OCI-LY7 (cell line): ENCODE data around the gene PROKR2. TPM values are rescaled to one million over a fixed set of nuclear protein-coding genes. Genes with fewer than 3 reads are reported as not detected.

Source experiments
- BruUV-seq: library from RNA; stranded (reverse); fragments of 400-500 nt; replicated peaks from 2 replicates; lab custom pipeline; 2021; lab: Mats Ljungman, UMichigan
- CTCF ChIA-PET: fragments of 300-600 bp; sonication (Branson Sonifier 250); formaldehyde crosslinking; loops from one replicate; lab custom pipeline; 2022; ENCODE audit warnings: antibody characterized with exemption; ENCODE audit not compliant: unreplicated experiment; lab: Charles Lee
- POLR2A ChIA-PET: fragments of 300-600 bp; sonication (Branson Sonifier 250); formaldehyde crosslinking; loops from one replicate; lab custom pipeline; 2022; ENCODE audit warnings: antibody characterized with exemption; lab: Charles Lee
- DNase-seq: peaks from one replicate; pipeline ENCODE4 v3.0.0-alpha.2; 2015; ENCODE audit warnings: low spot score
- H2AFZ ChIP-seq: fragments of 200-600 bp; sonication (generic), shearing (Covaris generic); 2 replicates; pipeline ENCODE4 v1.6.1; 2014; ENCODE audit warnings: mild to moderate bottlenecking, antibody characterized with exemption, low read length, moderate library complexity
- H3K27ac ChIP-seq: fragments of 200-600 bp; sonication (generic); 2 replicates; pipeline ENCODE4 v1.5.1; 2014; ENCODE audit warnings: mixed run types, low read depth, mild to moderate bottlenecking, moderate library complexity, low read length, inconsistent platforms; ENCODE audit not compliant: poor library complexity, severe bottlenecking
- H3K36me3 ChIP-seq: fragments of 200-600 bp; sonication (generic); 2 replicates; pipeline ENCODE4 v1.6.1; 2014; ENCODE audit warnings: mild to moderate bottlenecking, antibody characterized with exemption, low read length, moderate library complexity, mixed read lengths; ENCODE audit not compliant: insufficient read depth
- H3K4me1 ChIP-seq: fragments of 200-600 bp; sonication (generic); 2 replicates; pipeline ENCODE4 v1.5.1; 2014; ENCODE audit warnings: mild to moderate bottlenecking, low read length; ENCODE audit not compliant: insufficient read depth, poor library complexity, severe bottlenecking
- H3K4me2 ChIP-seq: fragments of 200-600 bp; sonication (generic); 2 replicates; pipeline ENCODE4 v1.6.1; 2014; ENCODE audit warnings: mild to moderate bottlenecking, low read length
- H3K4me3 ChIP-seq: fragments of 200-600 bp; sonication (generic); 2 replicates; pipeline ENCODE4 v1.5.1; 2014; ENCODE audit warnings: mild to moderate bottlenecking, low read depth, low read length; ENCODE audit not compliant: poor library complexity, severe bottlenecking
- H3K79me2 ChIP-seq: fragments of 200-600 bp; sonication (generic); 2 replicates; pipeline ENCODE4 v1.6.1; 2016; ENCODE audit warnings: low read depth, mild to moderate bottlenecking, low read length, moderate library complexity, mixed read lengths; ENCODE audit not compliant: insufficient read depth
- H3K9me2 ChIP-seq: fragments of 200-600 bp; sonication (generic); 2 replicates; pipeline ENCODE4 v1.6.1; 2016; ENCODE audit warnings: mild to moderate bottlenecking, low read length, mixed read lengths; ENCODE audit not compliant: insufficient read depth
- H3K9me3 ChIP-seq: fragments of 200-600 bp; sonication (generic); 2 replicates; pipeline ENCODE4 v1.6.1; 2014; ENCODE audit warnings: mild to moderate bottlenecking, mixed run types, low read length, mixed read lengths
- H4K20me1 ChIP-seq: fragments of 200-600 bp; sonication (generic); 2 replicates; pipeline ENCODE4 v1.6.1; 2014; ENCODE audit warnings: mild to moderate bottlenecking, antibody characterized with exemption, low read length, moderate library complexity, mixed read lengths; ENCODE audit not compliant: insufficient read depth
- EZH2phosphoT487 ChIP-seq: fragments of 200-600 bp; sonication (generic); IDR thresholded peaks from 2 replicates; pipeline ENCODE4 v1.6.1; 2018; ENCODE audit warnings: low read depth, borderline replicate concordance, mild to moderate bottlenecking, mixed run types, antibody characterized with exemption, low read length, moderate library complexity, mixed read lengths
- intact Hi-C: fragments of 100-400 bp; cut with micrococcal nuclease; formaldehyde crosslinking; loops from one replicate; pipeline ENCODE4 v1.10.0; 2022; ENCODE audit not compliant: unreplicated experiment
- total RNA-seq, 2 experiments: library from RNA; depleted of rRNA in 1 of 2; stranded (reverse); fragments of >200 nt in 1 of 2; shearing (Covaris generic) in 1 of 2; gene quantifications; 2 replicates each; pipeline ENCODE4 v1.2.3, GENCODE V29; 2014 to 2022
- TF ChIP-seq, protein P1 (sequence below): fragments of 200-600 bp; sonication (generic); conservative IDR thresholded peaks from 2 replicates; pipeline ENCODE4 v1.5.1; 2014; ENCODE audit warnings: mild to moderate bottlenecking, antibody characterized with exemption, low read length, moderate library complexity, mixed read lengths

PROKR2 gene
- total RNA-seq, 2 experiments from 2014 or later: not detected

DNA sequence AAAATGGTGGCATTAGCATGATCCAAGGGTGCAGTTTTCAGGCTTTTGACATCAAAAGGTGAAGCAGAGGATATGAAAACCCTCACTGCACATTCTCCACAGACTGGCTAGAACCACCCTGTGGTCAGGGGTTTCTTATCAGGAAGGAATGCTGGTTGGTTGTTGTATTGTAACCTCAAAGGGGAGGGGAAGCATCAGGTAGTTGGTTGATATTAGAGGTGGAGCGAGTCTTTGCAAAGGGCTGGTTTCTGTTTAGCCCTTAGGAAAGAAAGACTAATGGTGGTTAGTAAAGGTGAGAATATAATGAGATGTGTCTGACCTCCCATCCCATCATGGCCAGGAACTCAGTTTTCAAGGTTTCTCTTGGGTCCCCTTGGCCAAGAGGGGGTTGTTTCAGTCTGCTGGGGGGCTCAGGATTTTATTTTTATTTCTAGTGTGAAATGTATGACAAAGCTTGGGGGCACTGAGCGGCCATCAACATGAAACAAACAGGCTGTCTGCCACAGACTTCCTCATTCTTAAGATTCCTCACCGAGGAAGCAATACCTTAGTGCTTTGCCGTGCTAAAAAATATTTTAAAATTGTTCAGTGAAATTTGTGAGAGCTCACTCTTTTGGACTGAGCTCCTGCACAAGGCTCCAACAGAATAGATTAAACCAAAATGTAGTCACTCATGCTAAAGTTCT, 47.5 kb upstream of the PROKR2 start:
- intact Hi-C loops: no loop called here
- TF ChIP-seq EZH2phosphoT487: no peak
- TF ChIP-seq, protein P1, sequence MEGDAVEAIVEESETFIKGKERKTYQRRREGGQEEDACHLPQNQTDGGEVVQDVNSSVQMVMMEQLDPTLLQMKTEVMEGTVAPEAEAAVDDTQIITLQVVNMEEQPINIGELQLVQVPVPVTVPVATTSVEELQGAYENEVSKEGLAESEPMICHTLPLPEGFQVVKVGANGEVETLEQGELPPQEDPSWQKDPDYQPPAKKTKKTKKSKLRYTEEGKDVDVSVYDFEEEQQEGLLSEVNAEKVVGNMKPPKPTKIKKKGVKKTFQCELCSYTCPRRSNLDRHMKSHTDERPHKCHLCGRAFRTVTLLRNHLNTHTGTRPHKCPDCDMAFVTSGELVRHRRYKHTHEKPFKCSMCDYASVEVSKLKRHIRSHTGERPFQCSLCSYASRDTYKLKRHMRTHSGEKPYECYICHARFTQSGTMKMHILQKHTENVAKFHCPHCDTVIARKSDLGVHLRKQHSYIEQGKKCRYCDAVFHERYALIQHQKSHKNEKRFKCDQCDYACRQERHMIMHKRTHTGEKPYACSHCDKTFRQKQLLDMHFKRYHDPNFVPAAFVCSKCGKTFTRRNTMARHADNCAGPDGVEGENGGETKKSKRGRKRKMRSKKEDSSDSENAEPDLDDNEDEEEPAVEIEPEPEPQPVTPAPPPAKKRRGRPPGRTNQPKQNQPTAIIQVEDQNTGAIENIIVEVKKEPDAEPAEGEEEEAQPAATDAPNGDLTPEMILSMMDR: no peak
- Histone ChIP-seq H3K9me3 (peaks cover 4% of the 10 kb centered on the region; the same call in 1 of the 2 replicates), H2AFZ (no peak overlapping the region), H3K4me3 (no peak overlapping the region), H3K79me2 (no peaks in the 10 kb centered on the region), H3K4me1 (no peaks in the 10 kb centered on the region), H3K27ac (no peak overlapping the region), H4K20me1 (no peaks in the 10 kb centered on the region), H3K9me2 (no peaks in the 10 kb centered on the region), H3K4me2 (no peak overlapping the region), H3K36me3 (no peaks in the 10 kb centered on the region)
- no TSS peak for BruUV-seq
- no peak for DNase-seq
- ChIA-PET POLR2A (no interaction called here), CTCF (no interaction called here)

DNA sequence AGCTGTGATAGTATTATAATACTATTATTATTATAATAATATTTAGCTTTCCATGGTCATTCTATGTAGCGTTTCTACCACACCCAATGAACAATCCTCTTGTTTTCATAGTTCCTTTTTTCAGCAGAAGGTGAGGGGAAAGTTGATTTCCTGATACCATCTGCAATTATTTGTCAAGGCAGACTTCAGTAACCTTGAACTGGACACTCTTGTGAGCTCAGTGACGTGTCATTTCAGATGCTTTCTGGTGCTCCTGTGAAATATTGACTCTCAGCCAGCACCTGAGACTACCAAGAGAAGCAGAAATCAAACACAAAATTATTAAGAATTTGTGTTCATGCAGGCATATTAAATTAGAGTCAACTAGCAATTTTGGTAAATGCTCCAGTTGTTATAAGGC, 46.0 kb upstream of the PROKR2 start:
- Histone ChIP-seq H3K36me3 (no peaks in the 10 kb centered on the region), H3K4me2 (no peak overlapping the region), H3K9me3 (peaks cover 4% of the 10 kb centered on the region; the same call in 1 of the 2 replicates), H3K79me2 (no peaks in the 10 kb centered on the region), H3K27ac (no peak overlapping the region), H2AFZ (no peak overlapping the region), H4K20me1 (no peaks in the 10 kb centered on the region), H3K4me3 (no peak overlapping the region), H3K9me2 (no peaks in the 10 kb centered on the region), H3K4me1 (no peaks in the 10 kb centered on the region)
- BruUV-seq: no TSS peak
- TF ChIP-seq, protein P1: no peak
- no peak for TF ChIP-seq EZH2phosphoT487
- ChIA-PET POLR2A (interaction anchor here (0.7 kb wide), 1 partner anchor 24 kb away, joined by 4 read pairs; no protein-coding TSS in a partner anchor), CTCF (no interaction called here)
- DNase-seq: no peak
- intact Hi-C loops: no loop called here

DNA sequence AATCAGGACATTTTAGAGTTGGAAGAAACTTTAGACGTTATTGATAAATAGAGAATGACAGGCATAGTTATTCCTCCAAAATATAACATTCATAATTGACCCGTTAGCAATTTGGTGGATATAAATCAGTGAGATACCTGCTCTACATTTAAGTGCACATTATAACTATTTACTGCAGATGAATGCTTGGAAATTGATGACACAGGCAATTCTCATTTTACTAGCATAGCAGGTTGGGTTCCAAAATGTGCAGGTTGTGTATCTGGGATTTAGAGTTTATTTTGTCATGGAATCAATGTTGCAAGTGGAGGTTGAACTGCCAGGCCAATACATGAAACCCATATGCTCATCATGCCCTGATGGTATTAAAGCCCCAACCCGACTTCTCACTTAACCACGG, 44.4 kb upstream of the PROKR2 start:
- Histone ChIP-seq H2AFZ (no peak overlapping the region), H3K4me3 (no peak overlapping the region), H3K9me3 (peaks cover 3% of the 10 kb centered on the region; the same call in 1 of the 2 replicates), H3K36me3 (no peaks in the 10 kb centered on the region), H4K20me1 (no peaks in the 10 kb centered on the region), H3K4me1 (no peaks in the 10 kb centered on the region), H3K27ac (no peak overlapping the region), H3K79me2 (no peaks in the 10 kb centered on the region), H3K9me2 (no peaks in the 10 kb centered on the region), H3K4me2 (no peak overlapping the region)
- ChIA-PET POLR2A (interaction anchor here (0.7 to 1.2 kb wide), 2 partner anchors 9 to 520 kb away, joined by 3 read pairs; no protein-coding TSS in a partner anchor), CTCF (no interaction called here)
- intact Hi-C loops: no loop called here
- DNase-seq: no peak
- no TSS peak for BruUV-seq
- TF ChIP-seq, protein P1: no peak
- no peak for TF ChIP-seq EZH2phosphoT487
